Measurements from ENCODE around the gene ITPR1.
A peak's percentile ranks its signal among the peaks of the same experiment; 100 is the strongest.
"Not testable (repeated sequence)": the region's sequence is repeated elsewhere in the genome, so short reads cannot be mapped to it uniquely, and the experiment has no call there.

The ITPR1 gene

GRCh38 chr3:4597208-4597985, 104.2 kb downstream of the ITPR1 start:
- DNase-seq = peak; percentile 12

GRCh38 chr3:4598232-4598631, 105.1 kb downstream of the ITPR1 start:
- DNase-seq = not testable (repeated sequence)

- DNase-seq = no peak
Observed at GRCh38 chr3:4599612-4600011, 106.5 kb downstream of the ITPR1 start.

GRCh38 chr3:4600493-4600892, 107.3 kb downstream of the ITPR1 start:
- DNase-seq = no peak

- no peak for DNase-seq
Observed at GRCh38 chr3:4601892-4602291, 108.7 kb downstream of the ITPR1 start.

DNA sequence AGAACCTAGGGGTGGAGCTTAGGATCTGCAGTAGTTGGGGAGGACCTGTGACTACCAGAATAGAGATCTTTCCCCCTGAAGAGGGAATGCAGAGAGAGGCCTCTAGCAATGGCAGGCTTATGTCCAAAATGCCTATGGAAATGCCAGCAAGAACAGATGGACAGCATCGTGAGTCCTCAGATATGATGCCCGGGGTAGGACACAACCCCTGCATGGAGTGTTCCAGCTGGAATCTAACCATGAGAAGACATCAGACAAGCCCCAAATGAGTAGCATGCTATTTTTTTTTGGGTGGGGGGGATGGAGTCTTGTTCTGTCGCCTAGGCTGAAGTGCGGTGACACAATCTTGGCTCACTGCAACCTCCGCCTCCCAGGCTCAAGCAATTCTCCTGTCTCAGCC, 111.5 kb downstream of the ITPR1 start:
- no peak for DNase-seq

- no peak for DNase-seq
Observed at GRCh38 chr3:4606911-4607310, 113.8 kb downstream of the ITPR1 start.

GRCh38 chr3:4613366-4613765, 120.2 kb downstream of the ITPR1 start:
- DNase-seq = no peak

DNA sequence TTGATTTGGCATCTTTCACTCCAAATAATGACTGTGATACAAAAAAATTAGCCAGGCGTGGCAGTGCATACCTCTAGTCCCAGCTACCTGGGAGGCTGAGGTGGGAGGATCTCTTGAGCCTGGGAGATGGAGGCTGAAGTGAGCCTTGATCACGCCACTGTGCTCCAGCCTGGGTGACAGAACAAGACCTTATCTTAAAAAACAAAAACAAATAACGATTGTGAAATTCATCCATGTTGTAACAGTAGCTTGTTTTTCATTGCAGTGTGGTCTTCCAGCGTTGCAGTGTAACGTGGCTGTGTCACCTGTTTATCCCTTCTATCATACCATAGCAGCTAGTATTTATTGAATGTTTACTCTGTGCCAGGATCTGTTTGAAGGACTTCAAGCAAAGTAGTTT, 120.9 kb downstream of the ITPR1 start:
- no peak for DNase-seq

DNA sequence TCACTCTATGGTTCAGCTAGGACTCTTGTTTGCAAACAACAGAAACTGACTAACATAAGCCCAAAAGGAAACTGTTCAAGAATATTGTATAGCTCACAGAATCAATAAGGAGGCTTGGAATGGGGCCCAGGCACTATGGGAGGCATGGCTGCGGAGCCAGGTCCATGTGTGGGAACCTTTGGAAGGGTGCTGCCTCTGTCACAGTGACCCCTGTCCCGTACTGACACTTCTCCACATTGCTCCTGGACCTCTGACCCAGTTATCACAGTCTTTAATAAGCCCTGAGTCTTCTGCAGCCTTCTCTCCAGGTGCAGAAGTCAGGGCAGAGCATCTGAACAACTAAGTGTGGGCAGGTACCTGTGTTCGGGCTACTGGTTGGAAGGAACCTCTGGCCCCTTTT, 121.8 kb downstream of the ITPR1 start:
- no peak for DNase-seq

- no peak for DNase-seq
Observed at GRCh38 chr3:4615750-4616149, 122.6 kb downstream of the ITPR1 start.

- no peak for DNase-seq
Observed at GRCh38 chr3:4623421-4623999, 130.4 kb downstream of the ITPR1 start.

GRCh38 chr3:4627651-4628375, 134.7 kb downstream of the ITPR1 start:
- no peak for DNase-seq

GRCh38 chr3:4629095-4630007, 136.2 kb downstream of the ITPR1 start:
- no peak for DNase-seq

DNA sequence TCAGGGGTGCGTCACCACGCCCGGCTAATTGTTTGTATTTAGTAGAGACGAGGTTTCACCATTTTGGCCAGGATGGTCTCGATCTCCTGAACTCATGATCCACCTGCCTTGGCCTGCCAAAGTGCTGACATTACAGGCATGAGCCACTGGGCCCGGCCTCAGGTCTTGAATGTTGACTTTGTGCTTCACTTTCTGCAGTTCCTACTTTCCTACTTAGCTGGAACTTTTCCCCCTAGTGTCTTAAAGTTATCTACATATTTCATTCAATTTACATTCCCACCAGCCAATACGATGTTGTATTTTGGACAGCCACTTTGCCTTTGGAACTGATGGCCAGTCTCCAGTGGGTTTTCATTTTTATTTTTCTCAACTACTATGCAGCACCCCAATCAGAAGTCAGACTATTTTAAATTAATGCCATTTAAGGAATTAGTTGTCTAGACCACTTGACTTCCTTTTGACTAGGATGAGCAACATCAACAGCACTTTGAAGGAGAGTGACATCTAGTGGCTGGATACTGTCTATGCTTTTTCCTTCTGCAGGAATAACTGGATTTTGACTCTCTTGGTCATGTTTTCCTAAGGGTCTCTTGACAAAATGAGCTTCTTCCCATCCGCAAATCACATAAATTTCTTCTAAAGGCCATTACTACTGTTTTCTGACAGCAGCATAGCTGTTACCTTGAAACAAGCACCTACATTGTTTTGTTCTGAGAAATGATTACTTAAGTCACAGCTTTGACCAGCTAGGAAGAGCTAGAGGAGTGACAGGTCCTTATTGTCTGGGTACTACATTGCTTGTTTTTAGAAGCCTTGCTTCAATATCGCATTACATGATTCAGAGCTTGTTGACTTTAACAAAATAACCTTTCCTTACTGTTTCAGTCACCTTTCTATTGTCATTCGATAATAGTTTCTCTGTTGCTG, 140.2 kb downstream of the ITPR1 start:
- DNase-seq = peak; percentile 67

GRCh38 chr3:4634894-4635293, 141.7 kb downstream of the ITPR1 start:
- no peak for DNase-seq

GRCh38 chr3:4637265-4637664, 144.1 kb downstream of the ITPR1 start:
- DNase-seq = no peak

DNA sequence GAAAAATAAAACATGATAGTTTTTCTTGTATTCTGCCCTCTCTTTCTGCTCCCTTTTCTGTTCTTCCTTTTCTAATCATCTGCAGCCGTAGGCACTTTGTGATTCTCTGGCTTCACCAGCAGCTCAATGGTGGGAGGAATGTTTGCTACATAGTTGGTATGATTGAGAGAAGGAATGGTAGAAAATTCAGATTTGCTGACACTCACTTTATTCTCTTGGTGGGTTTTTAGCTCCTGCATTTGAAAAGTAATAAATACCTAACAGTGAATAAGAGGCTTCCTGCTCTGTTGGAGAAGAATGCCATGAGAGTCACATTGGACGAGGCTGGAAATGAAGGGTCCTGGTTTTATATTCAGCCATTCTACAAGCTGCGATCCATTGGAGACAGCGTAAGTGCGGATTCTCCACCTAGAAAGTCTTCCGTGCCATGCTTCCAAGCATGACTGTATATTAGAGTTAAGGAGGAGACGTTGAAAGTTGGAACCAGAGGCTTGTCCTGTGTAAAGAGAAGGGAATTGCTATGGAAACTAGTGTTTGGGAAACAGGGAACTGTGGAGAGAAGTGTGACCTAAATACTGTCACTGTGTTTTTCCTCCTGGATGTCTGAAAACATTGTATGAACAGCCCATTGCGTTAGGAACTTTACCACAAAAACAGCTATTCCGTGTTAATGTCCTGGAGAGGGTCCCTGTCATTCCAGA, 148.9 kb downstream of the ITPR1 start:
- DNase-seq = no peak

- no peak for DNase-seq
Observed at GRCh38 chr3:4642611-4643010, 149.5 kb downstream of the ITPR1 start.

DNA sequence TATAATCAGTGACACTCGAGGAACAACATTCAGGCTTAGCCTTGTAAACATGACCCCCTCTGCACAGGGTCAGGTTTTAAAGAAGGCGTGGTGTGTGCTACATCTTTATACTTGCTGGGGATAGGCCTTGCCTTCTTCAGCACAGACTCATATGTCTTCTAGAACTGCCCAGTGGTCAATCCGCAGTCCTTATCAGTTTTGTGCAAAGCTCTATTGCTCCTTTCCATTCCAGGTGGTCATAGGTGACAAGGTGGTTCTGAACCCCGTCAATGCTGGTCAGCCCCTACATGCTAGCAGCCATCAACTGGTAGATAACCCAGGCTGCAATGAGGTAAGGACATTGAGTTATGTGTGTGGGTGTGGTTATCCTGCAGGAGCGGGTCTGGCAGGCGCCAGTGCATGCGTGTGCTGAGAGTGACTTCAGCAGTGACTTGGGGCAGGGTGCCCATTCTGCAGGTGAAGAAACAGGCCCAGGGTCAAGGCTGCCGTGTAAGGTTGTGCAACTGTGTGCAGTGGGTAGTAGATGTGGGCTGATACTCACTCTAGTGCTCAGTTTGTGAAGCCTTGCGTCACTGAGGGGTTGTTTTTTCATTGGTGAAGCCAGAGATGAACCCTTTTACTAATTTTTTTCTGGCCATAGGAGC, 150.9 kb downstream of the ITPR1 start:
- DNase-seq = no peak

Measured in fibroblast of skin of scalp (primary cell).